ENCODE measurements around the gene C17orf67. TPM values are rescaled to one million over a fixed set of nuclear protein-coding genes. Genes with fewer than 3 reads are reported as not detected.

Gene C17orf67
- total RNA-seq, 4 donors from 2014 or later = 0.52 to 3.7 (median 1.0) TPM

DNA sequence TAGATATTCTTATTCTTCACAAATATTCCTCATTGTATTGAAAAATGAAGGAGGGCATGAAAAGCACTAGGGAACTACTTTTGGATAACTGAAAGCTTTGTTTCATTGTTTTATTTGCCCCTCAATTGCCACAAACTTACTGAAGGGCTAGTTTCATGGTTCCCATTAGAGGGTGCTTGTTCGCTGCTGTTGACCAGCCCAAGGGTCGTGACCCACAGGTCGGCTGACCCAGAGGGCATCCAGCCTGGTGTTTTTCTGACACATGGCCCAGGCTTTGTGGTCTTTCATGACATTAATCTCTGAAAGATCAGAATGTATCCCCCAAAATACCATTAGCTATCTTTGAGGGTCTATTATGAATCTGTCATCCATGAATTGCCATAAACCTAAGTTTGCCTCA, 30.3 kb upstream of the C17orf67 start:
- WGBS = 80% methylated on average over 3 of the region's 3 CpGs
- H3K4me3 ChIP-seq = no peak overlapping the region
- no peaks in the 10 kb centered on the region for H3K27me3 ChIP-seq
- no peak for DNase-seq (ENCODE audit: low spot score in 2 of 2)
- H3K27ac ChIP-seq = no peak overlapping the region
- peaks cover 22% of the 10 kb centered on the region for H3K36me3 ChIP-seq
- no peaks in the 10 kb centered on the region for H3K9me3 ChIP-seq
- no peaks in the 10 kb centered on the region for H3K4me1 ChIP-seq
- TF ChIP-seq POLR2AphosphoS5 (IDR thresholded peaks at IDR 0.05) = no peak
- TF ChIP-seq POLR2A (IDR thresholded peaks at IDR 0.05) = no peak
- TF ChIP-seq, protein P1, sequence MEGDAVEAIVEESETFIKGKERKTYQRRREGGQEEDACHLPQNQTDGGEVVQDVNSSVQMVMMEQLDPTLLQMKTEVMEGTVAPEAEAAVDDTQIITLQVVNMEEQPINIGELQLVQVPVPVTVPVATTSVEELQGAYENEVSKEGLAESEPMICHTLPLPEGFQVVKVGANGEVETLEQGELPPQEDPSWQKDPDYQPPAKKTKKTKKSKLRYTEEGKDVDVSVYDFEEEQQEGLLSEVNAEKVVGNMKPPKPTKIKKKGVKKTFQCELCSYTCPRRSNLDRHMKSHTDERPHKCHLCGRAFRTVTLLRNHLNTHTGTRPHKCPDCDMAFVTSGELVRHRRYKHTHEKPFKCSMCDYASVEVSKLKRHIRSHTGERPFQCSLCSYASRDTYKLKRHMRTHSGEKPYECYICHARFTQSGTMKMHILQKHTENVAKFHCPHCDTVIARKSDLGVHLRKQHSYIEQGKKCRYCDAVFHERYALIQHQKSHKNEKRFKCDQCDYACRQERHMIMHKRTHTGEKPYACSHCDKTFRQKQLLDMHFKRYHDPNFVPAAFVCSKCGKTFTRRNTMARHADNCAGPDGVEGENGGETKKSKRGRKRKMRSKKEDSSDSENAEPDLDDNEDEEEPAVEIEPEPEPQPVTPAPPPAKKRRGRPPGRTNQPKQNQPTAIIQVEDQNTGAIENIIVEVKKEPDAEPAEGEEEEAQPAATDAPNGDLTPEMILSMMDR (IDR thresholded peaks at IDR 0.05) = no peak
- TF ChIP-seq EP300 (IDR thresholded peaks at IDR 0.05) = no peak

DNA sequence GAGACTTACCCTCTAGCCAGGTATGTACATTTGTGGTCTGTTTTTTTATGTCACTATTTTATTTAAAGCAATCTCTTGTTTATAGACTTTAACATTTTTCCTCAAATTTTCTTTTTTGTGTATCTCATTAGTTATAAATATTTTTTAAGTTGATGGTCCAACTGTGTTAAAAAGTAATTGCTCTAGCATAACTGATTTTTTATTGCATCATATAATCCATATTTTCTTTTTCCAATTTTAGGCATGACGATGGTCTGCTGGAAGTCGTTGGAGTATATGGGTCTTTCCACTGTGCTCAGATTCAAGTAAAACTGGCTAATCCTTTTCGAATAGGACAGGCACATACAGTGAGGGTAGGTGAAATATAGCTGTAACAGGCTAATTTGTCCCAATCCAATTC, 28.2 kb upstream of the C17orf67 start:
- Histone ChIP-seq H3K4me3 (no peak overlapping the region), H3K9me3 (no peaks in the 10 kb centered on the region), H3K27ac (no peak overlapping the region), H3K4me1 (no peaks in the 10 kb centered on the region), H3K27me3 (no peaks in the 10 kb centered on the region), H3K36me3 (peaks cover 22% of the 10 kb centered on the region)
- no peak for DNase-seq (ENCODE audit: low spot score in 2 of 2)
- WGBS = 96% methylated on average over 3 of the region's 3 CpGs
- TF ChIP-seq, protein P1 (IDR thresholded peaks at IDR 0.05) = no peak
- TF ChIP-seq POLR2AphosphoS5 (IDR thresholded peaks at IDR 0.05) (no peak), EP300 (IDR thresholded peaks at IDR 0.05) (no peak), POLR2A (IDR thresholded peaks at IDR 0.05) (no peak)

DNA sequence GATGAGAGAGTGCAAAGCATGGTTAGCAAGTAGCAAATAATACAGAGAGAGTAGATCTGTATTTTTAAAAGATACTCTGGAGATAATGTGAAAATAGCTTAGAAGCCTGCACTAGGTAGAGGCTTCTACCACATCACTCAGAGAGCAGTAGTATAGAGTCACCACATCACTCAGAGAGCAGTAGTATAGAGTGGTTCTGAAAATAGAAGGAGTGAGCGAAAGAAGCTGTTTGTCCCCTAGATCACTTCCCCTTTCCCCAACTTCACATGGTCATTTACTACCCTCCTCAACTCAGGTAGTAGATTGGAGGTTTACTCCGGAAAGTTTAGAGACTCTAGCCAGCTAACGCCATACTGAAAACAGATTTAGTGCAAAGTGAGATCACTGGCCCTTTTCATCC, 17.3 kb upstream of the C17orf67 start:
- no peaks in the 10 kb centered on the region for H3K4me1 ChIP-seq
- H3K9me3 ChIP-seq = no peaks in the 10 kb centered on the region
- H3K27me3 ChIP-seq = no peaks in the 10 kb centered on the region
- no peak overlapping the region for H3K4me3 ChIP-seq
- H3K36me3 ChIP-seq = peaks cover 10% of the 10 kb centered on the region
- no peak for DNase-seq (ENCODE audit: low spot score in 2 of 2)
- no peak for TF ChIP-seq POLR2A (IDR thresholded peaks at IDR 0.05)
- no peak for TF ChIP-seq EP300 (IDR thresholded peaks at IDR 0.05)
- TF ChIP-seq, protein P1 (IDR thresholded peaks at IDR 0.05) = no peak
- TF ChIP-seq POLR2AphosphoS5 (IDR thresholded peaks at IDR 0.05) = no peak
- WGBS = 68% methylated on average over 3 of the region's 3 CpGs
- no peak overlapping the region for H3K27ac ChIP-seq

DNA sequence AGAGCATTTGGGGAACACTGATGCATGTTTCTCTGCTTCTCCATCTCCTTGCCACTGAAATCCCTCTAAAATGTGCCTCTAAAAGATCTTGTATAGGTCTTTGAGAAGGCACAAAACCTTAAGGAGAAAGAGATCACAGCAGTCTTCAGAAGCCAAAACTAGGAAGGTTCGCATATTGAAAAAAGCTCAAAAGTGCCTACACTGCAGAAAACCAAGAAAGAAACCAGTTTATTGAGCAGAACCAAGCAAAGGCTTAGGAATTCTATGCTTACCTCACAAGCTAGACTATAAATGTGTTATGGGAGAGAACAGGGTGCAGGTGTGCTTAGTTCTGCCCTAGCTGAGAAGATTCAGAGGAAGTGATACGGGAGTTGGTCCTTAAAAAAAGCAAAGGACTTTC, 16.9 kb upstream of the C17orf67 start:
- 84% methylated on average over 2 of the region's 2 CpGs for WGBS
- TF ChIP-seq POLR2AphosphoS5 (IDR thresholded peaks at IDR 0.05) (no peak), EP300 (IDR thresholded peaks at IDR 0.05) (no peak), POLR2A (IDR thresholded peaks at IDR 0.05) (no peak)
- TF ChIP-seq, protein P1 (IDR thresholded peaks at IDR 0.05) = no peak
- H3K9me3 ChIP-seq = no peaks in the 10 kb centered on the region
- H3K36me3 ChIP-seq = peaks cover 10% of the 10 kb centered on the region
- no peak overlapping the region for H3K4me3 ChIP-seq
- H3K27ac ChIP-seq = no peak overlapping the region
- H3K27me3 ChIP-seq = no peaks in the 10 kb centered on the region
- H3K4me1 ChIP-seq = no peaks in the 10 kb centered on the region
- DNase-seq (ENCODE audit: low spot score in 2 of 2) = no peak

DNA sequence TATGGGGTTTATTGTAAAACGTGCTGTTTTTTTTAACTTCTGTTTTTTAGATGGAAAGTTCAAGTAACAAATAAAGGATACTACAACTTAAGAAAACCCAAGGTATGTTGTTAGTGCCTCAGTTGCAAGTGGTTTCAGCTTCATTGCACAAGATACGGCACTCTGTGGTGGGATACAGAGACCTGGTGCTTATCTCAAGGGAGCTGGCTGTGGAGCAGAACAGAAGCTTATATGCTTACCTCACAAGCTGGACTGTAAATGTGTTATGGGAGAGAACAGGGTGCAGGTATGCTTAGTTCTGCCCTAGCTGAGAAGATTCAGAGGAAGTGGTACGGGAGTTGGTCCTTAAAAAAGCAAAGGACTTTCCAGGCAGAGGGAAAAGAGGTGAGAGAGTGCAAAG, 15.4 kb upstream of the C17orf67 start:
- Histone ChIP-seq H3K27ac (no peak overlapping the region), H3K4me3 (no peak overlapping the region), H3K27me3 (no peaks in the 10 kb centered on the region), H3K36me3 (peaks cover 10% of the 10 kb centered on the region), H3K9me3 (no peaks in the 10 kb centered on the region), H3K4me1 (no peaks in the 10 kb centered on the region)
- TF ChIP-seq POLR2AphosphoS5 (IDR thresholded peaks at IDR 0.05) = no peak
- TF ChIP-seq, protein P1 (IDR thresholded peaks at IDR 0.05) = no peak
- no peak for DNase-seq (ENCODE audit: low spot score in 2 of 2)
- 66% methylated on average over 3 of the region's 3 CpGs for WGBS
